ENCODE measurements around the gene ADARB2.

Gene ADARB2

GRCh38 chr10:1683649-1684048, 53.7 kb downstream of the ADARB2 start:
- DNase-seq = no peak

- DNase-seq = no peak
Measured at GRCh38 chr10:1679821-1680650, 57.3 kb downstream of the ADARB2 start.

GRCh38 chr10:1678084-1678483, 59.2 kb downstream of the ADARB2 start:
- no peak for DNase-seq

GRCh38 chr10:1677307-1677939, 59.9 kb downstream of the ADARB2 start:
- DNase-seq = no peak

GRCh38 chr10:1674501-1674900, 62.8 kb downstream of the ADARB2 start:
- DNase-seq = no peak

GRCh38 chr10:1673568-1674345, 63.6 kb downstream of the ADARB2 start:
- no peak for DNase-seq

- no peak for DNase-seq
Measured at GRCh38 chr10:1672001-1672781, 65.1 kb downstream of the ADARB2 start.

- no peak for DNase-seq
Measured at GRCh38 chr10:1671366-1672000, 65.8 kb downstream of the ADARB2 start.

- no peak for DNase-seq
Measured at GRCh38 chr10:1670541-1671365, 66.6 kb downstream of the ADARB2 start.

- DNase-seq = no peak
Measured at GRCh38 chr10:1669433-1669832, 67.9 kb downstream of the ADARB2 start.

- DNase-seq = no peak
Measured at GRCh38 chr10:1668399-1668798, 68.9 kb downstream of the ADARB2 start.

- DNase-seq = no peak
Measured at GRCh38 chr10:1667392-1667791, 69.9 kb downstream of the ADARB2 start.

GRCh38 chr10:1666147-1666546, 71.2 kb downstream of the ADARB2 start:
- no peak for DNase-seq

- DNase-seq = no peak
Measured at GRCh38 chr10:1665681-1666080, 71.6 kb downstream of the ADARB2 start.

GRCh38 chr10:1665021-1665661, 72.2 kb downstream of the ADARB2 start:
- DNase-seq = no peak

GRCh38 chr10:1664333-1664964, 72.9 kb downstream of the ADARB2 start:
- no peak for DNase-seq

- DNase-seq = no peak
Measured at GRCh38 chr10:1663226-1663625, 74.1 kb downstream of the ADARB2 start.

GRCh38 chr10:1662438-1663025, 74.8 kb downstream of the ADARB2 start:
- no peak for DNase-seq

- no peak for DNase-seq
Measured at GRCh38 chr10:1661859-1662437, 75.4 kb downstream of the ADARB2 start.

GRCh38 chr10:1661416-1661815, 75.9 kb downstream of the ADARB2 start:
- no peak for DNase-seq
